GM18505 (cell line): ENCODE data around the gene MRFAP1L1.

ENCODE experiments used
- ATAC-seq: cut with Tn5 transposase; IDR thresholded peaks from one replicate; pipeline ENCODE4 v1.9.1; 2021; ENCODE audit not compliant: unreplicated experiment
- POLR2A ChIP-seq: IDR thresholded peaks from 4 replicates; pipeline ENCODE4 v1.6.1; 2011; ENCODE audit warnings: borderline replicate concordance; ENCODE audit not compliant: insufficient read depth, insufficient read length; ENCODE audit errors: extremely low read depth

The MRFAP1L1 gene

GRCh38 chr4:6663596-6664393, 45.9 kb downstream of the MRFAP1L1 start:
- TF ChIP-seq POLR2A: no peak
- no peak for ATAC-seq

GRCh38 chr4:6662591-6662990, 47.1 kb downstream of the MRFAP1L1 start:
- no peak for ATAC-seq
- TF ChIP-seq POLR2A: no peak

DNA sequence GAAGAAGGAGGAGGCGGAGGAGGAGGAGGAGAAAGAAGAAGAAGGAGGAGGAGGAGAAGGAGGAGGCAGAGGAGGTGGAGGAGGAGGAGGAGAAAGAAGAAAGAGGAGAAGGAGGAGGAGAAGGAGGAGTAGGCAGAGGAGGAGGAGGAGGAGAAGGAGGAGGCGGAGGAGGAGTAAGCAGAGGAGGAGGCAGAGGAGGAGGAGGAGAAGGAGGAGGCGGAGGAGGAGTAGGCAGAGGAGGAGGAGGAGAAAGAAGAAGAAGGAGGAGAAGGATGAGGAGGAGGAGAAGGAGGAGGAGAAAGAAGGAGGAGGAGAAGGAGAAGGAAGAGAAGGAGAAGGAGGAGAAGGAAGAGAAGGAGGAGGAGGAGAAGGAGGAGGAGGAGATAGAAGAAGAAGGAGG, 49.2 kb downstream of the MRFAP1L1 start:
- ATAC-seq: no peak
- TF ChIP-seq POLR2A: no peak

- ATAC-seq: no peak
- TF ChIP-seq POLR2A: no peak
These were observed 49.8 kb downstream of the MRFAP1L1 start for GRCh38 chr4:6659897-6660296.

DNA sequence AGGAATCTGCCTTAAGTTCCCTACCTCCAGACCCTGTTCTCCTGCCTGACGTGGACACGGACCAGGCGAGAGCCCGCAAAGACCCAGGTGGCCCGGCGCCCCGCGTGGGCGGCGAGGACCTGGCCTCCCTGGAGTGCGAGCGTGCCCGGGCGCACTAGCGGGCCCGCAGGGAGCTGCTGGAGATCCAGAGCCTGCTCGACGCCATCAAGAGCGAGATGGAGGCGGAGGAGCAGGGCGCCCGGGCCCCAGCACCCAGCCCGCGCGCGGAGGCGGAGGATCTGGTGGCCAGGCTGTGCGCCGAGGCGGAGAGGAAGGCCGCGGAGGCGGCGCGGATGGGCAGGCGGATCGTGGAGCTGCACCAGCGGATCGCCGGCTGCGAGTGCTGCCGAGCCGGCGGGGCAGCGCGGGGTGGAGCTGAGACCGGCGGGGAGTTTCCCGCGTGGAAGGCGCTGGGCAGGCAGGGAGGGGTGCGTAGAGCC, 51.0 kb downstream of the MRFAP1L1 start:
- no peak for TF ChIP-seq POLR2A
- no peak for ATAC-seq

DNA sequence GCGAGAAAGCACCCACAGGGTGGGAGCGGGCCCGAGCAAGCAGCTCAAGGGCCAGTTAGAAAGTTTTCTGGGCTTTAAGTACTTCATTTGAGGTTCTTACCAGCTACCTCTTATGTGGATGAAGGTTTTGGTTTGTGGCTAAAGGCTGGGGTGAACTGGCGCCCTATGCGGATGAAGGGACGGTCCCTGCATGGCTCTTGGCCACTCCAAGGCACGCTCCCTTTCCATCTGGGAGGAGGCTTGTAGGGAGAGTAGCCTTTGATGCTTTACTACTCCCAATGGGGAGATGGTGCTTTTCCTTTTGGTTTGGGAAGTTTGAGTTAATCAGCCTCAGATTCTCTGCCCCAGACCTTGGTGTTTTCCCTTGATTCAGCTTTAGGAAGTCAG, 51.5 kb downstream of the MRFAP1L1 start:
- TF ChIP-seq POLR2A: no peak
- ATAC-seq: no peak
